Measurements from ENCODE around the gene EGFL6. TPM values are rescaled to one million over a fixed set of nuclear protein-coding genes. Genes with fewer than 3 reads are reported as not detected.
A peak's percentile ranks its signal among the peaks of the same experiment; 100 is the strongest.

The EGFL6 gene, protein sequence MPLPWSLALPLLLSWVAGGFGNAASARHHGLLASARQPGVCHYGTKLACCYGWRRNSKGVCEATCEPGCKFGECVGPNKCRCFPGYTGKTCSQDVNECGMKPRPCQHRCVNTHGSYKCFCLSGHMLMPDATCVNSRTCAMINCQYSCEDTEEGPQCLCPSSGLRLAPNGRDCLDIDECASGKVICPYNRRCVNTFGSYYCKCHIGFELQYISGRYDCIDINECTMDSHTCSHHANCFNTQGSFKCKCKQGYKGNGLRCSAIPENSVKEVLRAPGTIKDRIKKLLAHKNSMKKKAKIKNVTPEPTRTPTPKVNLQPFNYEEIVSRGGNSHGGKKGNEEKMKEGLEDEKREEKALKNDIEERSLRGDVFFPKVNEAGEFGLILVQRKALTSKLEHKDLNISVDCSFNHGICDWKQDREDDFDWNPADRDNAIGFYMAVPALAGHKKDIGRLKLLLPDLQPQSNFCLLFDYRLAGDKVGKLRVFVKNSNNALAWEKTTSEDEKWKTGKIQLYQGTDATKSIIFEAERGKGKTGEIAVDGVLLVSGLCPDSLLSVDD
- 1 to 10 TPM; 2.1 to 2.7 TPM for total RNA-seq

DNA sequence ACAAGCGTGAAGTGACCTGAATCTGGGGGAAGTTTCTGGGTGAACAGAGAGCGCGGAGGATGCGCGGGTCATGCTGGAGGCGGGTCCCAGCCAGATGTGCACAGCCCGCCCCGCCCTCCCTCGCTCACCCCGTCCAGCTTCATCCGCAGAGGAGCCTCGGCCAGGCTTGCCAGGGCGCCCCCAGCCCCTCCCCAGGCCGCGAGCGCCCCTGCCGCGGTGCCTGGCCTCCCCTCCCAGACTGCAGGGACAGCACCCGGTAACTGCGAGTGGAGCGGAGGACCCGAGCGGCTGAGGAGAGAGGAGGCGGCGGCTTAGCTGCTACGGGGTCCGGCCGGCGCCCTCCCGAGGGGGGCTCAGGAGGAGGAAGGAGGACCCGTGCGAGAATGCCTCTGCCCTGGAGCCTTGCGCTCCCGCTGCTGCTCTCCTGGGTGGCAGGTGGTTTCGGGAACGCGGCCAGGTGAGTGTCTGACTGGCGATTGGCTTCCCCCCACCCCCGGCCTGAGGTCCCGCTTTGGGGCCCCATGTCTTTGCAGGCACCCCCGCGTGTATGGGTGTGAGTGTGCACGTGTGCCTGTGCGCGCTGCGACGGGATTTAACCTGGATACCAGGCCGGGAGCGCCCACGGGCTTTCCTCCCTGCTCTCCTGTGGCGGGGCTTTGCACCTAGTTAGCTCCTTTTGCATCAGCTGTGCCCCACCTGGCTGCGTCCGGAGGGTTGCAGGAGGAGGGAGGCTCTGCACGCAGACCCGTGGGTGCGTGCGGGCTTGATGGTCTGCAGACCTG is at the start of gene EGFL6:
Gene EGFL6, plus strand, starts transcription at position 123 of the 782 bp plus-strand sequence. Its CDS starts 261 bp downstream, at position 384.
- H3K27ac Mint-ChIP-seq, result no peak within 1 kb of the TSS
- CTCF ChIA-PET, result interaction anchor here (0.8 kb wide), 1 partner anchor 77 kb away, joined by 5 read pairs; no protein-coding TSS in a partner anchor
- intact Hi-C loops (cut with micrococcal nuclease), result no loop called here
- DNase-seq (peak; percentile 26), ATAC-seq (peak; percentile 67)
- no peaks in the 10 kb centered on the region for H3K9me3 Mint-ChIP-seq
- H3K4me3 Mint-ChIP-seq, result peak within 1 kb of the TSS; percentile 56
- peaks cover 21% of the 10 kb centered on the region for H3K4me1 Mint-ChIP-seq (ENCODE audit: low read depth)
- peaks cover 26% of the 10 kb centered on the region for H3K27me3 Mint-ChIP-seq
- TF ChIP-seq, protein P1, sequence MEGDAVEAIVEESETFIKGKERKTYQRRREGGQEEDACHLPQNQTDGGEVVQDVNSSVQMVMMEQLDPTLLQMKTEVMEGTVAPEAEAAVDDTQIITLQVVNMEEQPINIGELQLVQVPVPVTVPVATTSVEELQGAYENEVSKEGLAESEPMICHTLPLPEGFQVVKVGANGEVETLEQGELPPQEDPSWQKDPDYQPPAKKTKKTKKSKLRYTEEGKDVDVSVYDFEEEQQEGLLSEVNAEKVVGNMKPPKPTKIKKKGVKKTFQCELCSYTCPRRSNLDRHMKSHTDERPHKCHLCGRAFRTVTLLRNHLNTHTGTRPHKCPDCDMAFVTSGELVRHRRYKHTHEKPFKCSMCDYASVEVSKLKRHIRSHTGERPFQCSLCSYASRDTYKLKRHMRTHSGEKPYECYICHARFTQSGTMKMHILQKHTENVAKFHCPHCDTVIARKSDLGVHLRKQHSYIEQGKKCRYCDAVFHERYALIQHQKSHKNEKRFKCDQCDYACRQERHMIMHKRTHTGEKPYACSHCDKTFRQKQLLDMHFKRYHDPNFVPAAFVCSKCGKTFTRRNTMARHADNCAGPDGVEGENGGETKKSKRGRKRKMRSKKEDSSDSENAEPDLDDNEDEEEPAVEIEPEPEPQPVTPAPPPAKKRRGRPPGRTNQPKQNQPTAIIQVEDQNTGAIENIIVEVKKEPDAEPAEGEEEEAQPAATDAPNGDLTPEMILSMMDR (IDR thresholded peaks at IDR 0.05), result no peak
- POLR2A ChIA-PET, result no interaction called here
- no peaks in the 10 kb centered on the region for H3K36me3 Mint-ChIP-seq (ENCODE audit: low read depth)

DNA sequence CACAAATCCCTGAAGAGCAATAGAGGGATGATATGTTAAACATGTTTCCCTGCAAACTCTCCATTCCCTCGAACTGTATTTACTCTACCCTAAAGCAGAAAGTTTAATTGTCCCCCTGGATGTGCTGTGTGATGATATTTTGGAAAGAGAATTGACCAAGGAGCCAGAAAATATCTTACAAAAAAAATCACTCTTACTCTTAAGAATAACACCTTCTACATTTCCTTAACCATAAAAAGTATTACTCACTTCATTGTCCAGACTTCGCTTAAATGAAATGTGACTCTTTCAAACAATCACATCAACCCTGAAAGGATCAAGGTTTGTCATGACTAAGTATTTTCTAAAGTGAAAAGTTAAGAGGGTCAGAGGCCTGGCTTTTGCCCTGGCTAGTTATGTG is 49.0 kb upstream of the EGFL6 start:
- intact Hi-C loops (cut with micrococcal nuclease), result no loop called here
- no peak overlapping the region for H3K4me3 Mint-ChIP-seq
- TF ChIP-seq, protein P1 (IDR thresholded peaks at IDR 0.05), result no peak
- H3K27me3 Mint-ChIP-seq, result no peaks in the 10 kb centered on the region
- no peaks in the 10 kb centered on the region for H3K9me3 Mint-ChIP-seq
- H3K27ac Mint-ChIP-seq, result no peak overlapping the region
- H3K4me1 Mint-ChIP-seq (ENCODE audit: low read depth), result peaks cover 2% of the 10 kb centered on the region
- no peak for ATAC-seq
- no peak for DNase-seq
- ChIA-PET POLR2A (no interaction called here), CTCF (no interaction called here)
- no peaks in the 10 kb centered on the region for H3K36me3 Mint-ChIP-seq (ENCODE audit: low read depth)

DNA sequence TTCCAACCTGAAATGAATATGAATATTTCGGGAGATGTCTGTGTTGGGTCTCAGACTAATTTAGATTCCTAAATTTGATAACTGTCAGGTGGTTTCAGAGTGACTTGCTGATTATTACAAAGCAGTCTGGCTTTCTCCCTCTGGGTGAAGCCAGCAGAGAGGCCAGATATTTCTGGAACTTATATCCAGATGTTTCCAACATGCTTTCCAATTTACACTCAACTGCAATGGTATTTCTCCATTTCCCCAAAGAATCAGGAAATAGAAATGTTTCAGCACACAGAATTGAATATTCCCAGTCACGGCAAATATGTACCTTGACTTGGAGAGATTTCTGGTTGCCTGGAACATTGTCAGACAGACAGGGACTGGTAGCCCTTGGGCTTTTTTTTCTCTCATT is 48.5 kb upstream of the EGFL6 start:
- ChIA-PET CTCF (no interaction called here), POLR2A (no interaction called here)
- intact Hi-C loops (cut with micrococcal nuclease), result no loop called here
- H3K27me3 Mint-ChIP-seq, result no peaks in the 10 kb centered on the region
- peaks cover 2% of the 10 kb centered on the region for H3K4me1 Mint-ChIP-seq (ENCODE audit: low read depth)
- ATAC-seq, result no peak
- no peak for DNase-seq
- no peak overlapping the region for H3K4me3 Mint-ChIP-seq
- no peaks in the 10 kb centered on the region for H3K9me3 Mint-ChIP-seq
- no peaks in the 10 kb centered on the region for H3K36me3 Mint-ChIP-seq (ENCODE audit: low read depth)
- H3K27ac Mint-ChIP-seq, result no peak overlapping the region
- TF ChIP-seq, protein P1 (IDR thresholded peaks at IDR 0.05), result no peak

DNA sequence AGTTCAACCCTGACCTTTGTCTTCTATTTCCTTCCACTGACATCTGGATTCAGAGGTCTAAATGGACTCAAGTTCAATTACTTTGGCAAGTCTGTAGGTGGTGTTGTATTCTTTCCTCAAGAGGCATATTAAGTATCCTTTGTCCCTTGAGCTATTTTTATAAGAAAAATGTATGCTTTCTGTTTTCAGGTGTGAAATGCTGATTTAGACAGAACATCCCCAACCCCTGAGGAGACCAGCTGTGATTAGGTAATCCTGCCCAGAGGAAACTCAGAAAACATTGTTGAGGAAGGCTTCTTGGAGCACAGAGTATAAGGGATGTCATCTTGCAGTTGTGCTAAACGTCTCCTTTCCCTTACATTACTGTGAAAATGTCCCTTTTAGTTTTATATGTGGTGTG is 46.6 kb upstream of the EGFL6 start:
- ChIA-PET POLR2A (no interaction called here), CTCF (interaction anchor here (0.6 kb wide), 1 partner anchor 16 kb away, joined by 3 read pairs; no protein-coding TSS in a partner anchor)
- Mint-ChIP-seq H3K27ac (no peak overlapping the region), H3K4me1 (ENCODE audit: low read depth) (peaks cover under 1% of the 10 kb centered on the region), H3K9me3 (no peaks in the 10 kb centered on the region), H3K4me3 (no peak overlapping the region), H3K36me3 (ENCODE audit: low read depth) (no peaks in the 10 kb centered on the region), H3K27me3 (no peaks in the 10 kb centered on the region)
- TF ChIP-seq, protein P1 (IDR thresholded peaks at IDR 0.05), result no peak
- ATAC-seq, result no peak
- intact Hi-C loops (cut with micrococcal nuclease), result no loop called here
- DNase-seq, result no peak

Measured in activated CD8-positive, alpha-beta T cell treated with anti-CD3 and anti-CD28 coated beads for 36 hours (primary cell).